ENCODE data around the gene FBXW8.

The FBXW8 gene

DNA sequence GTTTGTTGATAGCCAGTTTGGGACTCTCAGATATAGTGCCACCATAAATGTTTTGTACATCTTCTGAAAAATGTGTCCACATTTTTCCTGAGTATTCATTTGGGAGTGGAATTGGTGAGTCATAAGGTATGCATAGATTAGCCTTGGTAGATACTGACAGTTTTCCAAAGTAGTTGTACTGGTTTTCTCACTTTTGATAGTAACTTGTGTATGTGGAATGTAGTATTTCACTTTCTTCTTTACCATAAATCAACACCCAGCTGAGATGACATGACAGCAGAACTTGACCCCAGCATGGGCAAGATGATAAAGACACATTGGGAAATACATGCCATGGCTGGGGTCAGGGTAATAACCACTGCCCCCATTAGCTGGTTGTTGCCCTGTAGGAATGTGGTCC, 5.4 kb downstream of the FBXW8 start:
- TF ChIP-seq POLR2AphosphoS5 (IDR thresholded peaks at IDR 0.05; ENCODE audit: low read depth): no peak
- TF ChIP-seq, protein P1, sequence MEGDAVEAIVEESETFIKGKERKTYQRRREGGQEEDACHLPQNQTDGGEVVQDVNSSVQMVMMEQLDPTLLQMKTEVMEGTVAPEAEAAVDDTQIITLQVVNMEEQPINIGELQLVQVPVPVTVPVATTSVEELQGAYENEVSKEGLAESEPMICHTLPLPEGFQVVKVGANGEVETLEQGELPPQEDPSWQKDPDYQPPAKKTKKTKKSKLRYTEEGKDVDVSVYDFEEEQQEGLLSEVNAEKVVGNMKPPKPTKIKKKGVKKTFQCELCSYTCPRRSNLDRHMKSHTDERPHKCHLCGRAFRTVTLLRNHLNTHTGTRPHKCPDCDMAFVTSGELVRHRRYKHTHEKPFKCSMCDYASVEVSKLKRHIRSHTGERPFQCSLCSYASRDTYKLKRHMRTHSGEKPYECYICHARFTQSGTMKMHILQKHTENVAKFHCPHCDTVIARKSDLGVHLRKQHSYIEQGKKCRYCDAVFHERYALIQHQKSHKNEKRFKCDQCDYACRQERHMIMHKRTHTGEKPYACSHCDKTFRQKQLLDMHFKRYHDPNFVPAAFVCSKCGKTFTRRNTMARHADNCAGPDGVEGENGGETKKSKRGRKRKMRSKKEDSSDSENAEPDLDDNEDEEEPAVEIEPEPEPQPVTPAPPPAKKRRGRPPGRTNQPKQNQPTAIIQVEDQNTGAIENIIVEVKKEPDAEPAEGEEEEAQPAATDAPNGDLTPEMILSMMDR (IDR thresholded peaks at IDR 0.05; ENCODE audit: insufficient read depth, low read length): no peak
- TF ChIP-seq, protein P2, sequence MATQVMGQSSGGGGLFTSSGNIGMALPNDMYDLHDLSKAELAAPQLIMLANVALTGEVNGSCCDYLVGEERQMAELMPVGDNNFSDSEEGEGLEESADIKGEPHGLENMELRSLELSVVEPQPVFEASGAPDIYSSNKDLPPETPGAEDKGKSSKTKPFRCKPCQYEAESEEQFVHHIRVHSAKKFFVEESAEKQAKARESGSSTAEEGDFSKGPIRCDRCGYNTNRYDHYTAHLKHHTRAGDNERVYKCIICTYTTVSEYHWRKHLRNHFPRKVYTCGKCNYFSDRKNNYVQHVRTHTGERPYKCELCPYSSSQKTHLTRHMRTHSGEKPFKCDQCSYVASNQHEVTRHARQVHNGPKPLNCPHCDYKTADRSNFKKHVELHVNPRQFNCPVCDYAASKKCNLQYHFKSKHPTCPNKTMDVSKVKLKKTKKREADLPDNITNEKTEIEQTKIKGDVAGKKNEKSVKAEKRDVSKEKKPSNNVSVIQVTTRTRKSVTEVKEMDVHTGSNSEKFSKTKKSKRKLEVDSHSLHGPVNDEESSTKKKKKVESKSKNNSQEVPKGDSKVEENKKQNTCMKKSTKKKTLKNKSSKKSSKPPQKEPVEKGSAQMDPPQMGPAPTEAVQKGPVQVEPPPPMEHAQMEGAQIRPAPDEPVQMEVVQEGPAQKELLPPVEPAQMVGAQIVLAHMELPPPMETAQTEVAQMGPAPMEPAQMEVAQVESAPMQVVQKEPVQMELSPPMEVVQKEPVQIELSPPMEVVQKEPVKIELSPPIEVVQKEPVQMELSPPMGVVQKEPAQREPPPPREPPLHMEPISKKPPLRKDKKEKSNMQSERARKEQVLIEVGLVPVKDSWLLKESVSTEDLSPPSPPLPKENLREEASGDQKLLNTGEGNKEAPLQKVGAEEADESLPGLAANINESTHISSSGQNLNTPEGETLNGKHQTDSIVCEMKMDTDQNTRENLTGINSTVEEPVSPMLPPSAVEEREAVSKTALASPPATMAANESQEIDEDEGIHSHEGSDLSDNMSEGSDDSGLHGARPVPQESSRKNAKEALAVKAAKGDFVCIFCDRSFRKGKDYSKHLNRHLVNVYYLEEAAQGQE (IDR thresholded peaks at IDR 0.05; ENCODE audit: insufficient replicate concordance, low read depth): no peak
- no peak for TF ChIP-seq SPI1 (IDR thresholded peaks at IDR 0.05; ENCODE audit: borderline replicate concordance, low read depth)
- no peak for TF ChIP-seq GABPA (IDR thresholded peaks at IDR 0.05; ENCODE audit: low read depth)
- no peak for DNase-seq (ENCODE audit: low read depth in 1 of 2, low spot score in 1 of 2)
- H3K4me3 ChIP-seq (replicated peaks; ENCODE audit: insufficient read depth, low read length): no peak overlapping the region
- H3K27me3 ChIP-seq (ENCODE audit: insufficient read depth, poor library complexity, severe bottlenecking): no peaks in the 10 kb centered on the region
- no peak overlapping the region for H3K27ac ChIP-seq (replicated peaks)

DNA sequence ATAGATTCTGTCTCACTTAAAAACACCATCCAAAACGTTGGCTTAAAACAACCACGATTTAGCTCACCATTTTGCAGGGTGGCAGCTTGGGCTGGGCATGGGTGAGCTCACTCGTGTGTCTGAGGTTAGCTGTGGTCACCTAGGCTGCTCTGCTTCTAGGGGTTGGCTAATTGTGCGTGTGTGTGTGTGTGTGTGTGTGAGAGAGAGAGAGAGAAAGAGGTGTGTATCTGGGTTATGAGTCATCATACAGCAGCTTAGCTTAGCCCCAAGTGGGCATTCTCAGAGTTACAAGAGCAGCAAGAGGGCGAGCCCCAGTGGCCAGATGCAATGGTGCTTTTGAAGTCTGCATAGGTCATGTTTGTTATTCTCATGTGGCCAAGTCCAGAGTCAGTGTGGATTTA, 6.0 kb downstream of the FBXW8 start:
- no peak overlapping the region for H3K27ac ChIP-seq (replicated peaks)
- no peaks in the 10 kb centered on the region for H3K27me3 ChIP-seq (ENCODE audit: insufficient read depth, poor library complexity, severe bottlenecking)
- peak; percentile 51 to 77 for DNase-seq (ENCODE audit: low read depth in 1 of 2, low spot score in 1 of 2)
- H3K4me3 ChIP-seq (replicated peaks; ENCODE audit: insufficient read depth, low read length): no peak overlapping the region
- TF ChIP-seq, protein P2 (IDR thresholded peaks at IDR 0.05; ENCODE audit: insufficient replicate concordance, low read depth): no peak
- TF ChIP-seq SPI1 (IDR thresholded peaks at IDR 0.05; ENCODE audit: borderline replicate concordance, low read depth): no peak
- TF ChIP-seq, protein P1 (IDR thresholded peaks at IDR 0.05; ENCODE audit: insufficient read depth, low read length): no peak

DNA sequence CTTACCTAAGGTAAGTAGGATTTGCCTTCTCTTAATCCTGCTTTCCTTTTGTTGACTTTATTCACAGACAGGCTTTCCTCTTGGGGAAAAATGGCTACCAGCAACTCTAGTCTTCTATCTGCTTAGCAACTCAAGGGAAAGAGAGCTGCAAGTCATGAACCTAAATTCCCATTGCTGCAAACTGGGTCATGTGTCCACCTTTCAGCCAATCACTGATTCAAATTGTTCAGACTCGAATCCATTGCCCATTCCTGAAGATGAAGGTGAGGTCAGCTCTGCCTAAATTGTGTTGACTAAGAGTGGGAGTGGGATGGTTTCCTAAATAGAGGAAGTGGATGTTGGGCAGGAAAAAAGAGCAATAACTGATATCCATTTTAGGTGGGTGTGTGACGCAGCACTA, 7.7 kb downstream of the FBXW8 start:
- Histone ChIP-seq H3K4me3 (replicated peaks; ENCODE audit: insufficient read depth, low read length) (no peak overlapping the region), H3K27me3 (ENCODE audit: insufficient read depth, poor library complexity, severe bottlenecking) (no peaks in the 10 kb centered on the region), H3K27ac (replicated peaks) (no peak overlapping the region)
- TF ChIP-seq, protein P1 (IDR thresholded peaks at IDR 0.05; ENCODE audit: insufficient read depth, low read length): no peak
- TF ChIP-seq POLR2AphosphoS5 (IDR thresholded peaks at IDR 0.05; ENCODE audit: low read depth) (no peak), SPI1 (IDR thresholded peaks at IDR 0.05; ENCODE audit: borderline replicate concordance, low read depth) (peak; percentile 79), GABPA (IDR thresholded peaks at IDR 0.05; ENCODE audit: low read depth) (no peak)
- peak in 1 of 2 experiments; percentile 5 for DNase-seq (ENCODE audit: low read depth in 1 of 2, low spot score in 1 of 2)

DNA sequence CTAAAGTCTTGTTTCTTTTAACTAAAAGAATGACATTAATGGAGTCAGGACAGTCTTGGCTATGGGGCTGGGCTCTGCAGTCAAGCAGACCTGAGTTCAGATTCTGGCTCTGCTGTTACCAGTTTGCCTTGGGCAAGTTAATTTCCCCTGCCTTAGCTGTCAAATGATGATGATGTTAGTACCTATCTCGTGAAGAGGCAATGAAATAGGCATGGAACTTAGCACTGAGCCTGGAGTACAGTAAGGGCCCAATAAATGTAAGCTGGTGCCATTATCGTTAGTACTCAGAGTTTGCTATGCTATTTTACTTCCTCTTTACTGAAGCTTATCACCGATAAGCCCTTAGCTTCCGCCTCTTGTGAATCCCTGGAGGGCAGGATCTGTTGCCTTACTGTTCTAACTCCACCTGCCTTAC, 8.5 kb downstream of the FBXW8 start:
- Histone ChIP-seq H3K27ac (replicated peaks) (0 out of 2 replicates have a peak overlapping the region, but pooled peaks have one; percentile 23), H3K27me3 (ENCODE audit: insufficient read depth, poor library complexity, severe bottlenecking) (no peaks in the 10 kb centered on the region), H3K4me3 (replicated peaks; ENCODE audit: insufficient read depth, low read length) (no peak overlapping the region)
- TF ChIP-seq, protein P2 (IDR thresholded peaks at IDR 0.05; ENCODE audit: insufficient replicate concordance, low read depth): no peak
- TF ChIP-seq, protein P1 (IDR thresholded peaks at IDR 0.05; ENCODE audit: insufficient read depth, low read length): no peak
- TF ChIP-seq GABPA (IDR thresholded peaks at IDR 0.05; ENCODE audit: low read depth): no peak
- TF ChIP-seq POLR2AphosphoS5 (IDR thresholded peaks at IDR 0.05; ENCODE audit: low read depth): no peak
- TF ChIP-seq SPI1 (IDR thresholded peaks at IDR 0.05; ENCODE audit: borderline replicate concordance, low read depth): no peak
- DNase-seq (ENCODE audit: low read depth in 1 of 2, low spot score in 1 of 2): peak in 1 of 2 experiments; percentile 63

Measured in HL-60 (cell line).